NCI-H2227 (cell line): ENCODE data around the gene PROSER2.

Experiments used
- DNase-seq: peaks from one replicate; lab custom pipeline; 2025; ENCODE audit not compliant: unreplicated experiment; lab: John Stamatoyannopoulos, UW

The PROSER2 gene

DNA sequence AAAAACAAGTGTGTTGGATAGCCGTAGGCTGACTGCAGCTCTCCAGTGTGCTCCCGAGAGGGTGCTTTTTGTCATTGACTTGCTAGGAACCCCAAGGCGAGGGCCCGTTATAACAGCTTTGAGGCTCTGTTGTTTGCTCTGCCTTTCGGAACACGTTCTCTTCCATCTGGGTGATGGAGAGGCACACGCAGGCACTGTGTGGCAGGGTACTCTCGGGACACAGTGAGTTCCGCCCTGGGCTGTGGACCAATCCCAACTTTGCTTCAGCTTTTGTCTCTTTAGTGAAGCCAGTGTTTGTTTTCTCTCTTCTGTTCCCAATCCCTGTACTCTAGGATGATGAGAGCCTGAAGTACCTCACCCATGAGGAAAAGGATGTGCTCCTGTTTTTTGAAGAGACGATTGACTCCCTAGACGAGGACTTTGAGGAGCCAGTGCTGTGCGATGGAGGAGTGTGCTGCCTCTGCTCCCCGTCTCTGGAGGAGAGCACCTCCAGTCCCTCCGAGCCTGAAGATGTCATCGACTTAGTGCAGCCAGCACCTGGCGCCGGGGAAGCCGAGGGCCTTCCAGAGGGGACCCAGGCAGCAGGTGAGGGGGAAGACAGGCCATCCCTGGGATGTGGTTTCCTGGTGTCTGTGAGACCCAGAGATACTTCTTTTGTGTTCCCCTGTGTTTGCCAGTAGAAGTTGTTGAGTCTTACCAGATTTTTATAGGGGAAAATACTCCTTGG, 43.2 kb downstream of the PROSER2 start:
- DNase-seq, result no peak

DNA sequence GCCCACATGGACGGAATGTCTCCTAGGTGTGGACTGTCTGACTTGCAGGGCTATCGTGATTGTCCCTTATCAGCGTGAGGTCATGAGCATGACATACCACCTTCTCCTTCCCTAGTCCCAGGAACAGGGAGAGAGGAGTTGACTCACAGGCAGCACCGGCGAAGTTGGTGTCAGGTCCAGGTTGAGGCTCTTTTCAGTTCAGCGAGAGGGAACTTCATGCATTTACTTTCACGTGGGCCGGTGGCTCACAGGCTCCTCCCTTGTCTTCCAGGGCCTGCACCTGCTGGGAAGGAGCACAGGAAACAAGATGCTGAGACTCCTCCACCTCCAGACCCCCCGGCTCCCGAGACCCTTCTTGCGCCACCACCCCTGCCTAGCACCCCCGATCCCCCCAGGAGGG, 46.1 kb downstream of the PROSER2 start:
- no peak for DNase-seq

DNA sequence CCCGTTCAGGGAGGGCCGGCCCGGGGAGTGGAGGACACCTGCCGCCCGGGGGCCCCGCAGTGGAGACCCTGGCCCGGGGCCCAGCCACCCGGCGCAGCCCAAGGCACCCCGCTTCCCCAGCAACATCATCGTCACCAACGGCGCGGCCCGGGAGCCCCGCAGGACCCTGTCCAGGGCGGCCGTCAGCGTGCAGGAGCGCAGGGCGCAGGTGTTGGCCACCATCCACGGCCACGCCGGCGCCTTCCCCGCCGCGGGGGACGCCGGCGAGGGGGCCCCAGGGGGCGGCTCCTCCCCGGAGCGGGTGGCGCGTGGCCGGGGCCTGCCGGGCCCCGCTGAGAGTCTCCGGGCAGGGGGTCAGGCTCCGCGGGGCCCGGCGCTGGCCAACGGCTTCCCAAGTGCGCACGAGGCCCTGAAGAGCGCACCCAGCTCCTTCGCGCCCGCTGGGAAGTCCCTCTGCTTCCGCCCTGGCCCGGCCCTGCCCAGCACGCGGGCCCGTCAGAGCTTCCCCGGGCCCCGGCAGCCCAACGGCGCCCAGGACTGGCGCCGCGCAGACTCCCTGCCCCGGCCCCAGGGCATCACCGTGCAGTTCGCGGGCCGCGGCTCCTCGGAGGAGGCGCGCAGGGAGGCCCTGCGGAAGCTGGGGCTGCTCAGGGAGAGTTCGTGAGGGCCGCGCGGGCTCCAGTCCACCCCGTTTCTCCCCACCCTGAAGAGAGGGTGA, 46.7 kb downstream of the PROSER2 start:
- no peak for DNase-seq

DNA sequence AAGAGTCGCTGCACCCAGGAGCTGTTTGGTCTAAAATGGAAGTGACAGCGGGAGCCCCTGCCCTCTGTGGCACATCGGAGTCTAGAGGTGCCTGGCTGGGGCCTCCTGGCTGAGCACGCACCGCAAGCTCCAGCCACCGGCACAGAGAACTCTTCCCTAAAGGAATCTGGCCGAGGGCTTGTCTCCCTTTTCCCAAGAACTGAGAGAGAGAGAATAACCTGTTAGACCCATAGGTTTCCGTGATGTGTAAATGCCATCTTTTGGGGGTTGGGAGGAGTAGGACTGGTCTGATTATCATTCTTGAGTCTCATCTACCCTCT, 47.3 kb downstream of the PROSER2 start:
- no peak for DNase-seq

DNA sequence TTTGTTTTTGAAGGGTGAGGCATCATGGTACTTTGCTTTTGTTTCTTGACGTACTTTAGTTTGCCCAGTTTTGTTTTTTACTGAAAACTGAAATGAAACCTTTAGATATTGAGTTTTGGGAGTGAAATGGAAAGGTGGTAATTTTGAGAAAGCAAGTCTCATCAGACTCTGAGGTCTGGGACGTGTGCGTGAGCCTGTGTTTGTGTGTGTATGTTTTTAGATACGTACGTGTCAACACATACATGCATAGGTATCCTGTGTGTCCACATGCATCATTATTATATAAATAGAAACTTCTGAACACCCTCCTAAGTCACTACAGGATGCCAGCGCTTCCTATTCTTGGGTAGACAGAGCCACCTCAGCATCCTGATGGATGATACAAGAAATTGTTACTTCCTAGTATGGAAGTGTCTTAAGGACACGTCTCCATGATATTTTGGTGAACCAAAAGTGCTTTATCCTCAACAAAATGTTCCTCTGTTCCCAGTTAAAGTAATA, 47.8 kb downstream of the PROSER2 start:
- no peak for DNase-seq

- DNase-seq, result no peak
These were observed 48.3 kb downstream of the PROSER2 start for GRCh38 chr10:11871466-11871865.

DNA sequence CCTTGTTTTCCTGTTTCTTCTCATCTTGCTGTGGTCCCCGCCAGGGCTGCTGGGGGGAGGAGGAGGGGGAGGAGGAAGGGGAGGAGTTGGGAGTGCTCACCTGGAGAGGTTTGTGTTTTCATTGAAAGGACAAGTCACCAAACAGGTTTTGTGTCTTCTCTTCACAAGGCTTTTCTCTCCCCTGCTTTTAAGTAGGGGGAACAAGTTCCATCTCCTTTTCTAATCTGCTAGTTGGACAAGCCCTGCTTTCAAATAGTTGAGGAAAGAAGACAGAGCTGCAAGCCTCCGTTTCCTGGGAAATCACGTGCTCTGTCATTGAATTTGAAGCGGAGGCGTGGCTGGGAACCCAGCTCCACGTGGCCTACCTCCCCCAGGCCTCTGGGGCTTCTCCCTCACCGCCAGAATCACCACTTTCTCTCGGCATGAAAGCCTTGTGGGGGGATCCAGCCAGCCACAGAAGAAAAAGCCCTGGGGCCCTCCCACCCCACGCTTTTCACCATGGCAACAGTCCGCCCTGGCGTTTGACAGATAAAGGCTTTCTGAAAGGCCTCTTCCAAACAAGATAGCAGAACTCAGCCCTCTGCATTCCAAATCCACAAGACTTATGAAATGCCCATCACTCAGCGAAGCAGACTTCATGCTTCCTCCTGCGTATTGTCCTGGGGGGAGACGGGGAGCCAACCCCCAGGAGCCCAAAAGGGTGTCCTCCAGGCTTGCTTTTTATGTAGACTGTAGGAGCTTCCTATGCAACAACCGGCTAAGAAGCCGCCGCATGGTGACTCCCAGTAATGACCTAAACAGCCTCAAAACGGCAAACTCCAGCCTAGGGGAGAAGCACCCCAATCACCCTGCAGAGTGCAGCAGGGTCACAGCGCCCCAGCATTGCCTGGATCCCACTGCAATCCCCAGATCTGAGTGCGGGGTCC, 51.7 kb downstream of the PROSER2 start:
- DNase-seq, result peak; percentile 62

GRCh38 chr10:11875494-11876281, 52.5 kb downstream of the PROSER2 start:
- DNase-seq, result no peak

GRCh38 chr10:11876324-11876723, 53.2 kb downstream of the PROSER2 start:
- DNase-seq, result no peak

GRCh38 chr10:11876805-11877590, 53.8 kb downstream of the PROSER2 start:
- no peak for DNase-seq

DNA sequence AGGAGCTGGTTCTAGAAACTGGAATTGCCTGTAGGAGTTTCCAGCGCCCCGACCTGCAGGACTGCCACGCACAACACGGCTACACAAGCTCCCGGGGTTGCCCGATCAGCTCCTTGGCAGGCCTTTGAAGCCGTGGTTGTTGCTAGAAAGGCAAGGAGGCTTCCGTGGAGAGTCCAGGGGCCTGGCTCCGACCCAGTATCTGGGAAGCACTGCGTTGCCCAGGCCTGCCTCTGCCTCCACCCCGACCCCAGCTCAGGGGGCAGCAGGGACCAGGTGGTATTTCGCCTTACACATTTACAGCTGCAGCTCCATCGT, 54.4 kb downstream of the PROSER2 start:
- no peak for DNase-seq

DNA sequence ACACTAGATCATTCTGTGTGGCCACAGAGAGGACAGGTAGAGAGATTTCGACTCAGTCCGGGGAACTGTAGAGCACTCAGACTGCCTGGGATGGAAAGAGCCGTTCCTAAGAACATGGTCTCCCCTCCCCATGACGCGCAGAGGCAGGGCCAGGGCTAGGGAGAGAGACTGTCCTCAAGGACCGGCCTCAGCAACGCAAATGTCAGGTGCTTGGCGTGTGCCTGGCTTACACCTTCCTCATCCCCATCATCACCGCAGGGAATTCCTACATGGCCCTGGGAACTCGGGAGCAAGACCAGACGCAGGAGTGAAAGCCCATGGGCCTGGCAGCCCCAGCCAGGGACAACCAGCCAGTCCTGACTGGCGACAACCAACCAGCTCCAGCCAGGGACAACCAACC, 55.6 kb downstream of the PROSER2 start:
- DNase-seq, result no peak

DNA sequence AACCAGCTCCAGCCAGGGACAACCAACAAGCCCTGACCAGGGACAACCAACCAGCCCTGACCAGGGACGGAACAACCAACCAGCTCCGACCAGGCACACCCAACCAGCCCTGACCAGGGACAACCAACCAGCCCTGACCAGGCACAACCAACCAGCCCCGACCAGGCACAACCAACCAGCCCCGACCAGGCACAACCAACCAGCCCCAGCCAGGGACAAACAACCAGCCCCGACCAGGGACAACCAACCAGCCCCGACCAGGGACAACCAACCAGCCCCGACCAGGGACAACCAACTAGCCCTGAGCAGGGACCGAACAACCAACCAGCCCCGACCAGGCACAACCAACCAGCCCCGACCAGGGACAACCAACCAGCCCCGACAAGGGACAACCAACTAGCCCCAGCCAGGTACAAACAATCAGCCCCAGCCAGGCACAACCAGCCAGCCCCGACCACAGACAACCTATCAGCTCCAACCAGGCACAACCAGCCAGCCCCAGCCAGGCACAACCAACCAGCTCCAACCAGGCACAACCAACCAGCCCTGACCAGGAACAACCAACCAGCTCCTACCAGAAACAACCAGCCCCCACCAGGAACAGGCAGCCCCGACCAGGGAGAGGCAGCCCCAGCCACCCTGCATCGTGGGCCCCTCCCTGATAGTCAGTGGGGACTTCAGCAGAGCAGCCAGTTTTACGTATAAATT, 56.4 kb downstream of the PROSER2 start:
- DNase-seq, result no peak

GRCh38 chr10:11880151-11881029, 57.2 kb downstream of the PROSER2 start:
- no peak for DNase-seq

DNA sequence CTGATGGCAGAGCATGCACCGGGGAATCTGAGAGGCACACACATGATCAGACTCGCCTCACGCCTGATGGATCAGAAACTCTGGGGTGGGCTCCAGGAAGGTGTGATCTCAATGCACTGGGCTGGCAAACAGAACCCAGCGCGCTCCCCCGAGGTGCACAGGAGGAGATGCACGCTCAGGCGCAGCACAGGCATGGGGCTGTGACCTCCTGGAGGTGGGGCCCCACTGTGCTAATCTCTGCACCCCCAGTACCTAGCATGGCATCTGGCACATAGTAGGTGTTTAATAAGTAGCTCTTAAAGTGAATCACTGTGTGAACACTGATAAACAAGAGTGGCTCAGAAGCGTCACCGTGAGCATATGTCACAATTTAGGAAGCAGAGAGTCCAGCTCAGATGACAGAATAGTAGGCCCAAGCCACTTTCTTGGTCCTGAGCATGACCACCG, 57.9 kb downstream of the PROSER2 start:
- no peak for DNase-seq

- DNase-seq, result no peak
These were observed 58.6 kb downstream of the PROSER2 start for GRCh38 chr10:11881477-11882417.

- peak; percentile 3 for DNase-seq
These were observed 59.7 kb downstream of the PROSER2 start for GRCh38 chr10:11882646-11883375.
